HG02642 (cell line): ENCODE data around the gene OBP2A.
"Not testable (repeated sequence)": the region's sequence is repeated elsewhere in the genome, so short reads cannot be mapped to it uniquely, and the experiment has no call there.

Experiments
- ATAC-seq: cut with Tn5 transposase; IDR thresholded peaks from one replicate; pipeline ENCODE4 v1.9.1; 2021; ENCODE audit warnings: mild to moderate bottlenecking; ENCODE audit not compliant: unreplicated experiment, poor library complexity

OBP2A gene

GRCh38 chr9:135526089-135526729 is 19.7 kb upstream of the OBP2A start:
- ATAC-seq = no peak

- no peak for ATAC-seq
These were observed 19.0 kb upstream of the OBP2A start for GRCh38 chr9:135526730-135527571.

- not testable (repeated sequence) for ATAC-seq
These were observed 17.0 kb upstream of the OBP2A start for GRCh38 chr9:135528842-135529435.

GRCh38 chr9:135530146-135530545 is 15.8 kb upstream of the OBP2A start:
- ATAC-seq = no peak

- no peak for ATAC-seq
These were observed 14.8 kb upstream of the OBP2A start for GRCh38 chr9:135531096-135531495.

GRCh38 chr9:135533113-135533512 is 12.8 kb upstream of the OBP2A start:
- ATAC-seq = no peak

- ATAC-seq = no peak
These were observed 12.3 kb upstream of the OBP2A start for GRCh38 chr9:135533674-135534073.

- ATAC-seq = not testable (repeated sequence)
These were observed 11.7 kb upstream of the OBP2A start for GRCh38 chr9:135534192-135534711.

- not testable (repeated sequence) for ATAC-seq
These were observed 11.1 kb upstream of the OBP2A start for GRCh38 chr9:135534826-135535225.

GRCh38 chr9:135535631-135536030 is 10.3 kb upstream of the OBP2A start:
- ATAC-seq = not testable (repeated sequence)

- no peak for ATAC-seq
These were observed 9.7 kb upstream of the OBP2A start for GRCh38 chr9:135536216-135536615.

GRCh38 chr9:135543262-135543894 is 2.5 kb upstream of the OBP2A start:
- not testable (repeated sequence) for ATAC-seq

GRCh38 chr9:135544981-135545635 is 818 bp upstream of the OBP2A start:
- ATAC-seq = no peak

- not testable (repeated sequence) for ATAC-seq
These were observed 1.1 kb downstream of the OBP2A start for GRCh38 chr9:135546792-135547617.

- ATAC-seq = no peak
These were observed 2.1 kb downstream of the OBP2A start for GRCh38 chr9:135547756-135548736.

GRCh38 chr9:135549478-135550343 is 3.8 kb downstream of the OBP2A start:
- ATAC-seq = not testable (repeated sequence)

GRCh38 chr9:135550344-135550918 is 4.5 kb downstream of the OBP2A start:
- no peak for ATAC-seq
